Measurements from ENCODE around the gene OR10A6. TPM values are rescaled to one million over a fixed set of nuclear protein-coding genes. Genes with fewer than 3 reads are reported as not detected.

Gene OR10A6
- total and polyA plus RNA-seq, 2 donors (not counting 1 experiment from before 2014, with no cell fraction given) = under 0.01 to 0.06 TPM

GRCh38 chr11:7892059-7892699 lies 38.9 kb downstream of the OR10A6 start:
- peak overlapping the region; percentile 14 for H3K9ac ChIP-seq (ENCODE audit: insufficient read depth, low read length)
- H2AFZ ChIP-seq (ENCODE audit: low read length) = peak overlapping the region; percentile 78
- no peaks in the 10 kb centered on the region for H3K9me3 ChIP-seq (ENCODE audit: control insufficient read depth, insufficient read depth, low read depth, low read length)
- TF ChIP-seq EZH2 (IDR thresholded peaks at IDR 0.05; ENCODE audit: low read length, missing control alignments) = no peak
- TF ChIP-seq, protein P1, sequence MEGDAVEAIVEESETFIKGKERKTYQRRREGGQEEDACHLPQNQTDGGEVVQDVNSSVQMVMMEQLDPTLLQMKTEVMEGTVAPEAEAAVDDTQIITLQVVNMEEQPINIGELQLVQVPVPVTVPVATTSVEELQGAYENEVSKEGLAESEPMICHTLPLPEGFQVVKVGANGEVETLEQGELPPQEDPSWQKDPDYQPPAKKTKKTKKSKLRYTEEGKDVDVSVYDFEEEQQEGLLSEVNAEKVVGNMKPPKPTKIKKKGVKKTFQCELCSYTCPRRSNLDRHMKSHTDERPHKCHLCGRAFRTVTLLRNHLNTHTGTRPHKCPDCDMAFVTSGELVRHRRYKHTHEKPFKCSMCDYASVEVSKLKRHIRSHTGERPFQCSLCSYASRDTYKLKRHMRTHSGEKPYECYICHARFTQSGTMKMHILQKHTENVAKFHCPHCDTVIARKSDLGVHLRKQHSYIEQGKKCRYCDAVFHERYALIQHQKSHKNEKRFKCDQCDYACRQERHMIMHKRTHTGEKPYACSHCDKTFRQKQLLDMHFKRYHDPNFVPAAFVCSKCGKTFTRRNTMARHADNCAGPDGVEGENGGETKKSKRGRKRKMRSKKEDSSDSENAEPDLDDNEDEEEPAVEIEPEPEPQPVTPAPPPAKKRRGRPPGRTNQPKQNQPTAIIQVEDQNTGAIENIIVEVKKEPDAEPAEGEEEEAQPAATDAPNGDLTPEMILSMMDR (conservative IDR thresholded peaks at IDR 0.05 in 1 of 2, IDR thresholded peaks at IDR 0.05 in 1 of 2; ENCODE audit: low read depth in 1 of 2, low read length in 2 of 2) = no peak
- no peaks in the 10 kb centered on the region for H3K27me3 ChIP-seq (ENCODE audit: control insufficient read depth, insufficient read depth, low read length)
- peaks cover 21% of the 10 kb centered on the region for H3K4me1 ChIP-seq (ENCODE audit: control insufficient read depth, extremely low read depth, insufficient read depth, low read length)
- H3K36me3 ChIP-seq (ENCODE audit: control insufficient read depth, insufficient read depth, low read length) = no peaks in the 10 kb centered on the region
- peak overlapping the region; percentile 45 for H3K4me2 ChIP-seq (ENCODE audit: extremely low read depth, insufficient read depth, low read length)
- H3K27ac ChIP-seq (ENCODE audit: insufficient read depth, low read length) = peak overlapping the region; percentile 76
- H4K20me1 ChIP-seq (ENCODE audit: control insufficient read depth, extremely low read depth, insufficient read depth, low read length) = no peaks in the 10 kb centered on the region
- DNase-seq (ENCODE audit: low read depth in 2 of 2) = peak; percentile 58 to 85
- H3K4me3 ChIP-seq (replicated peaks in 1 of 4; ENCODE audit: control extremely low read depth in 1 of 4, insufficient read depth in 1 of 4, low read depth in 3 of 4, low read length in 4 of 4) = peak overlapping the region in 1 of 4 experiments; percentile 1
- H3K79me2 ChIP-seq (ENCODE audit: control insufficient read depth, insufficient read depth, low read length) = no peaks in the 10 kb centered on the region

- H3K9me3 ChIP-seq (ENCODE audit: control insufficient read depth, insufficient read depth, low read depth, low read length) = no peaks in the 10 kb centered on the region
- peak overlapping the region; percentile 75 for H3K4me2 ChIP-seq (ENCODE audit: extremely low read depth, insufficient read depth, low read length)
- H4K20me1 ChIP-seq (ENCODE audit: control insufficient read depth, extremely low read depth, insufficient read depth, low read length) = no peaks in the 10 kb centered on the region
- TF ChIP-seq EZH2 (IDR thresholded peaks at IDR 0.05; ENCODE audit: low read length, missing control alignments) = no peak
- TF ChIP-seq, protein P1 (conservative IDR thresholded peaks at IDR 0.05 in 1 of 2, IDR thresholded peaks at IDR 0.05 in 1 of 2; ENCODE audit: low read depth in 1 of 2, low read length in 2 of 2) = no peak
- no peaks in the 10 kb centered on the region for H3K27me3 ChIP-seq (ENCODE audit: control insufficient read depth, insufficient read depth, low read length)
- no peak overlapping the region for H3K9ac ChIP-seq (ENCODE audit: insufficient read depth, low read length)
- H2AFZ ChIP-seq (ENCODE audit: low read length) = peak overlapping the region; percentile 28
- H3K79me2 ChIP-seq (ENCODE audit: control insufficient read depth, insufficient read depth, low read length) = no peaks in the 10 kb centered on the region
- no peaks in the 10 kb centered on the region for H3K36me3 ChIP-seq (ENCODE audit: control insufficient read depth, insufficient read depth, low read length)
- no peak for DNase-seq (ENCODE audit: low read depth in 2 of 2)
- H3K4me3 ChIP-seq (replicated peaks in 1 of 4; ENCODE audit: control extremely low read depth in 1 of 4, insufficient read depth in 1 of 4, low read depth in 3 of 4, low read length in 4 of 4) = no peak overlapping the region
- no peak overlapping the region for H3K27ac ChIP-seq (ENCODE audit: insufficient read depth, low read length)
- H3K4me1 ChIP-seq (ENCODE audit: control insufficient read depth, extremely low read depth, insufficient read depth, low read length) = peaks cover 19% of the 10 kb centered on the region
Observed at GRCh38 chr11:7890417-7891172, 40.5 kb downstream of the OR10A6 start.

DNA sequence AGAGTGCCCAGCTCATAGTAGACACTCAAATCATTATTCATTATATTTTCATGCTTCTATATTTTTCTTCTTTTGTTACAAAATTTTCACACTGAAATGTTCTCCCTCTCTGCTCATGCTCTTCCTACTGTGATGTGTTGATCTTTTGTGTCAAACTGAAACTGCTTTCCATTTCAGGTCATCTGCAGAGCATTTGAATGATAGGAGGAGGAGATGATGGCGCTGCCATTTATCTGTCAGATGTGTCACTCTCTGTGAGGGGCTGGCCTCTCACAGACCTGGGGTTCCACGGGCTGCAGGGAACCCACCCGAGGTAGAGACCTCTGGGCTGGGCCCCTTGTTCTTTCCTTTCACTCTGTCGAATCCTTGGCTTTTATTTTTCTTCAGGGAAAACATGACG lies 41.1 kb downstream of the OR10A6 start:
- Histone ChIP-seq H3K9ac (ENCODE audit: insufficient read depth, low read length) (no peak overlapping the region), H3K9me3 (ENCODE audit: control insufficient read depth, insufficient read depth, low read depth, low read length) (no peaks in the 10 kb centered on the region), H3K4me1 (ENCODE audit: control insufficient read depth, extremely low read depth, insufficient read depth, low read length) (peaks cover 19% of the 10 kb centered on the region), H3K4me2 (ENCODE audit: extremely low read depth, insufficient read depth, low read length) (peak overlapping the region; percentile 75), H3K27me3 (ENCODE audit: control insufficient read depth, insufficient read depth, low read length) (no peaks in the 10 kb centered on the region), H2AFZ (ENCODE audit: low read length) (peak overlapping the region; percentile 28), H4K20me1 (ENCODE audit: control insufficient read depth, extremely low read depth, insufficient read depth, low read length) (no peaks in the 10 kb centered on the region), H3K79me2 (ENCODE audit: control insufficient read depth, insufficient read depth, low read length) (no peaks in the 10 kb centered on the region), H3K4me3 (replicated peaks in 1 of 4; ENCODE audit: control extremely low read depth in 1 of 4, insufficient read depth in 1 of 4, low read depth in 3 of 4, low read length in 4 of 4) (no peak overlapping the region), H3K27ac (ENCODE audit: insufficient read depth, low read length) (no peak overlapping the region), H3K36me3 (ENCODE audit: control insufficient read depth, insufficient read depth, low read length) (no peaks in the 10 kb centered on the region)
- no peak for TF ChIP-seq EZH2 (IDR thresholded peaks at IDR 0.05; ENCODE audit: low read length, missing control alignments)
- DNase-seq (ENCODE audit: low read depth in 2 of 2) = no peak

Data from fibroblast of lung (primary cell).